Fibroblast of villous mesenchyme (primary cell): ENCODE data around the gene CTTNBP2. TPM values are rescaled to one million over a fixed set of nuclear protein-coding genes. Genes with fewer than 3 reads are reported as not detected.

ENCODE experiments used
- DNase-seq: peaks from one replicate; pipeline ENCODE4 v3.0.0-alpha.2; 2010; ENCODE audit warnings: low read depth
- H3K4me3 ChIP-seq: 2 replicates; pipeline ENCODE4 v1.5.1; 2011; ENCODE audit warnings: low read depth, mild to moderate bottlenecking, low read length
- CTCF ChIP-seq: IDR thresholded peaks from 2 replicates; pipeline ENCODE4 v1.5.1; 2012; ENCODE audit warnings: low read depth, mild to moderate bottlenecking, low read length; ENCODE audit not compliant: insufficient read depth
- total RNA-seq: library from RNA; depleted of rRNA; stranded (reverse); fragments of >200 nt; gene quantifications from 2 replicates; pipeline ENCODE4 v1.2.3, GENCODE V29; 2012

Gene CTTNBP2
- total RNA-seq, 1 donor, result 1.3 TPM

GRCh38 chr7:117857718-117858117 lies 15.5 kb downstream of the CTTNBP2 start:
- H3K4me3 ChIP-seq, result no peak overlapping the region
- no peak for TF ChIP-seq CTCF
- DNase-seq, result no peak

GRCh38 chr7:117856196-117856595 lies 17.0 kb downstream of the CTTNBP2 start:
- no peak for TF ChIP-seq CTCF
- DNase-seq, result no peak
- H3K4me3 ChIP-seq, result no peak overlapping the region

GRCh38 chr7:117854186-117854585 lies 19.1 kb downstream of the CTTNBP2 start:
- H3K4me3 ChIP-seq, result no peak overlapping the region
- no peak for DNase-seq
- no peak for TF ChIP-seq CTCF

DNA sequence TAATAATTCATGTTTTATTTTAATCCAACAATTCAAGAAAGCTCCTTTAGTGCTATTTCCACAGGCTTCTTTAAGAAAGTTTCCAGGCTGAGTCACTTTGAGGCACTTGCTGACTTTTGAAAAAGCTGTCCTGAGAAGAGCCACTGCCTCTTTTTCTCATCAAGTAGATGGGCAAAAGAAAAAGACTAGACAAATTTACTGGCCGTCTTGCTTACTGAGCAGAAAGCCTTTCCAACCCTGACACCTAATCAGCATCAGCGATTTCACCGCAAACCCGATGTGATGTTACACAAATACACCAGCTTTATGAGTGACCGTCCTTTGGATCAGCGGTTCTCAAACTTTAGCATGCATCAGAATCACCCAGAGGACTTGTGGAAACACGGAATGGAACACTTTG lies 24.3 kb downstream of the CTTNBP2 start:
- no peak for DNase-seq
- no peak overlapping the region for H3K4me3 ChIP-seq
- TF ChIP-seq CTCF, result no peak

GRCh38 chr7:117844678-117845077 lies 28.6 kb downstream of the CTTNBP2 start:
- no peak for DNase-seq
- no peak for TF ChIP-seq CTCF

DNA sequence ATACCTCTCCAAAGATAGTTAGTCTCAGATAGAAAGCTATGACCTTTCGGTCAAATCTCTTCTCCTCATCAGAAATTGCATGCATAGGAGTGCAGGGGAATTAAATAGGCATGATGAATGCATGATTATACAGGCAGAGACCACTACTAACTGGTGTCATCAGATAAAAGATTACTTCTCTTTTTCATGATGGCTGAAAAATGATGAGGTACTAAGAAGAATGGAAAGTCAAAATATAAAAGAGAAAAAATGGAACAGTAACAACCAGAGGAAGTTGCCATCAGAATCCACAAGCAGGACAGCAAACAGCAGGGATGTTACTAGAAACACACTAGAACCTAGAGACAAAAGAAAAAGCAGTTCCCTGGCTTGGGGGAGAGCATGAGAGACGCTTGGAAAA lies 31.6 kb downstream of the CTTNBP2 start:
- TF ChIP-seq CTCF, result no peak

More at GRCh38 chr7:117844678-117845077, 28.6 kb downstream of the CTTNBP2 start:
- no peak overlapping the region for H3K4me3 ChIP-seq

GRCh38 chr7:117841011-117841410 lies 32.2 kb downstream of the CTTNBP2 start:
- DNase-seq, result no peak
- H3K4me3 ChIP-seq, result no peak overlapping the region
- TF ChIP-seq CTCF, result no peak

More for the DNA sequence above, 31.6 kb downstream of the CTTNBP2 start:
- no peak overlapping the region for H3K4me3 ChIP-seq
- DNase-seq, result no peak
